Neural progenitor cell (in vitro differentiated cells): ENCODE data around the gene NME9. TPM values are rescaled to one million over a fixed set of nuclear protein-coding genes. Genes with fewer than 3 reads are reported as not detected.

ENCODE experiments used
- DNase-seq: peaks from one replicate; pipeline ENCODE4 v3.0.0-alpha.2; 2016; ENCODE audit warnings: low spot score
- H2AFZ ChIP-seq: fragments of 200-600 bp; sonication (generic); replicated peaks from 2 replicates; pipeline ENCODE4 v1.6.1; 2016; ENCODE audit warnings: antibody characterized with exemption
- H3F3A ChIP-seq: fragments of 200-600 bp; sonication (generic); 2 replicates; pipeline ENCODE4 v1.6.1; 2016; ENCODE audit warnings: antibody characterized with exemption, low read depth
- H3K27ac ChIP-seq: fragments of 200-600 bp; sonication (generic); 2 replicates; pipeline ENCODE4 v1.5.1; 2016; ENCODE audit warnings: mild to moderate bottlenecking
- H3K27me3 ChIP-seq: fragments of 200-600 bp; sonication (generic); 2 replicates; pipeline ENCODE4 v1.6.1; 2016; ENCODE audit warnings: mild to moderate bottlenecking, moderate library complexity
- H3K36me3 ChIP-seq: fragments of 200-600 bp; sonication (generic); 2 replicates; pipeline ENCODE4 v1.5.1; 2016
- H3K4me1 ChIP-seq: fragments of 200-600 bp; sonication (generic); 2 replicates; pipeline ENCODE4 v1.6.1; 2016; ENCODE audit warnings: mixed run types
- H3K4me2 ChIP-seq: fragments of 200-600 bp; sonication (generic); 2 replicates; pipeline ENCODE4 v1.6.1; 2016
- H3K4me3 ChIP-seq: fragments of 200-600 bp; sonication (generic); 2 replicates; pipeline ENCODE4 v1.5.1; 2016
- H3K79me2 ChIP-seq: fragments of 200-600 bp; sonication (generic); 2 replicates; pipeline ENCODE4 v1.6.1; 2016; ENCODE audit warnings: low read depth
- H3K9ac ChIP-seq: fragments of 200-600 bp; sonication (generic); 2 replicates; pipeline ENCODE4 v1.6.1; 2016
- H3K9me3 ChIP-seq: fragments of 200-600 bp; sonication (generic); 2 replicates; pipeline ENCODE4 v1.5.1; 2016; ENCODE audit warnings: low read depth
- H4K20me1 ChIP-seq: fragments of 200-600 bp; sonication (generic); 2 replicates; pipeline ENCODE4 v1.6.1; 2016; ENCODE audit warnings: low read depth
- H3K27ac Mint-ChIP-seq: 3 replicates; pipeline ENCODE4 v1.8.0; 2021; ENCODE audit warnings: mixed read lengths
- H3K27me3 Mint-ChIP-seq: 2 replicates; pipeline ENCODE4 v1.8.0; 2022; ENCODE audit warnings: low read depth, mild to moderate bottlenecking, inconsistent platforms, moderate library complexity, mixed read lengths; ENCODE audit not compliant: insufficient read depth
- H3K36me3 Mint-ChIP-seq: 3 replicates; pipeline ENCODE4 v1.8.0; 2021; ENCODE audit warnings: mixed read lengths
- H3K4me1 Mint-ChIP-seq: 3 replicates; pipeline ENCODE4 v1.8.0; 2021; ENCODE audit warnings: mixed read lengths
- H3K4me3 Mint-ChIP-seq: 3 replicates; pipeline ENCODE4 v1.8.0; 2021; ENCODE audit warnings: mild to moderate bottlenecking, moderate library complexity, mixed read lengths
- H3K9me3 Mint-ChIP-seq: 3 replicates; pipeline ENCODE4 v1.8.0; 2020; ENCODE audit warnings: mixed read lengths
- CTCF ChIP-seq: fragments of 200-600 bp; sonication (generic); IDR thresholded peaks from 2 replicates; pipeline ENCODE4 v1.5.1; 2017; ENCODE audit warnings: antibody characterized with exemption, mild to moderate bottlenecking
- EZH2 ChIP-seq: fragments of 200-600 bp; sonication (generic); IDR thresholded peaks from 2 replicates; pipeline ENCODE4 v1.6.1; 2017; ENCODE audit warnings: antibody characterized with exemption, mild to moderate bottlenecking, moderate library complexity
- EZH2phosphoT487 ChIP-seq: fragments of 200-600 bp; sonication (generic); IDR thresholded peaks from 2 replicates; pipeline ENCODE4 v1.6.1; 2017; ENCODE audit warnings: antibody characterized with exemption
- total RNA-seq: library from RNA; depleted of rRNA; stranded (reverse); fragments of >200 nt; gene quantifications from 2 replicates; pipeline ENCODE4 v1.2.3, GENCODE V29; 2015; ENCODE audit warnings: low replicate concordance

Gene NME9
- total RNA-seq, 1 donor from 2014 or later: 1.1 TPM

- no peak overlapping the region for H3K9ac ChIP-seq
- H3K4me3 ChIP-seq: no peak overlapping the region
- peaks cover 12% of the 10 kb centered on the region for H3K4me1 ChIP-seq
- no peaks in the 10 kb centered on the region for H3K27me3 ChIP-seq
- H3K36me3 ChIP-seq: no peaks in the 10 kb centered on the region
- H3F3A ChIP-seq: no peaks in the 10 kb centered on the region
- H3K4me2 ChIP-seq: no peak overlapping the region
- H2AFZ ChIP-seq: no peak overlapping the region
- Mint-ChIP-seq H3K27ac (no peak overlapping the region), H3K4me3 (no peak overlapping the region), H3K4me1 (peaks cover 28% of the 10 kb centered on the region), H3K9me3 (no peaks in the 10 kb centered on the region), H3K27me3 (peaks cover 2% of the 10 kb centered on the region), H3K36me3 (no peaks in the 10 kb centered on the region)
- TF ChIP-seq EZH2phosphoT487: no peak
- TF ChIP-seq EZH2: no peak
- TF ChIP-seq CTCF: no peak
- H4K20me1 ChIP-seq: no peaks in the 10 kb centered on the region
- H3K27ac ChIP-seq: no peak overlapping the region
- DNase-seq: no peak
- H3K79me2 ChIP-seq: no peaks in the 10 kb centered on the region
- no peaks in the 10 kb centered on the region for H3K9me3 ChIP-seq
These were observed 30.5 kb upstream of the NME9 start for GRCh38 chr3:138359919-138360868.

GRCh38 chr3:138359148-138359918, 29.7 kb upstream of the NME9 start:
- Histone ChIP-seq H3K4me1 (peaks cover 12% of the 10 kb centered on the region), H3K9me3 (no peaks in the 10 kb centered on the region), H2AFZ (no peak overlapping the region), H3K36me3 (no peaks in the 10 kb centered on the region), H3K27ac (no peak overlapping the region), H3K9ac (no peak overlapping the region), H3K27me3 (no peaks in the 10 kb centered on the region), H3K79me2 (no peaks in the 10 kb centered on the region), H4K20me1 (no peaks in the 10 kb centered on the region), H3F3A (no peaks in the 10 kb centered on the region), H3K4me3 (no peak overlapping the region), H3K4me2 (no peak overlapping the region)
- Mint-ChIP-seq H3K27me3 (peaks cover 3% of the 10 kb centered on the region), H3K4me3 (no peak overlapping the region), H3K36me3 (no peaks in the 10 kb centered on the region), H3K9me3 (no peaks in the 10 kb centered on the region), H3K4me1 (peaks cover 28% of the 10 kb centered on the region), H3K27ac (no peak overlapping the region)
- TF ChIP-seq EZH2phosphoT487 (no peak), CTCF (no peak)
- no peak for DNase-seq

DNA sequence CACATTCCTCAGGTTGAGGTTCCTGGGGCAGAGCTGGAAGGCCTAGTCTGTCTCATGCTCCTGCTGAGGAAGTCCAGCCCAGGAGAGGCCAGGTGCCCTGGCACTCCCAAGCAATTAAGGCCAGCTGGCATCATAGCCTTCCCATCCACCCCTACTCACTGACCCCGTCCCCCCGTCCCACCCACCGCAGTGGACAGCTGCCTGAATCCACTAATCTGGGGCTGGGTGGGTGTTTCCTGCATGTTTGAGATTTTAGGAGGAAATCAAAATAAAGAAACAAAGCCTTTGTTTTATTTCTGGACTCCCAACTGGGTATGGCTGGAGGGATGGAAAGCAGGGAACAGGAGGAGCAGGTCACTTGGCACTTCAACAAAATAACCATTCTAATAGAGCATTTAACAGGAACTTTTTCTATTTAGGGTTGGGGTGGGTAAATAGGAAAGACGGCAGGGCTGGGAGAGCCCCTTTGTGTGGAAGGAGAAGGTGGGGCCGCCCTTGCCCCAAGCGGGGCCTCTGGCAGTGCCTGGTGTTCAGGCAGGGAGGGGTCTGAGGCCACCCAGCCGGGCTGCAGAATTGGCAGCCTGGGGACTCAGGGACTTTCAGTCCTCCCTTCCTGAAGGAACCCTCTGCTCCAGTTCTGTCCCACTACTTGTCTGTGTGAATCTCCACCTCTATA, 27.2 kb upstream of the NME9 start:
- Mint-ChIP-seq H3K4me1 (peaks cover 27% of the 10 kb centered on the region), H3K27me3 (peaks cover 3% of the 10 kb centered on the region), H3K27ac (no peak overlapping the region), H3K9me3 (no peaks in the 10 kb centered on the region), H3K4me3 (no peak overlapping the region), H3K36me3 (no peaks in the 10 kb centered on the region)
- Histone ChIP-seq H3K9ac (no peak overlapping the region), H3K4me3 (no peak overlapping the region), H2AFZ (no peak overlapping the region), H3F3A (no peaks in the 10 kb centered on the region), H3K4me1 (peaks cover 12% of the 10 kb centered on the region), H3K9me3 (no peaks in the 10 kb centered on the region), H4K20me1 (no peaks in the 10 kb centered on the region), H3K4me2 (peak overlapping the region; percentile 27), H3K27me3 (no peaks in the 10 kb centered on the region), H3K36me3 (no peaks in the 10 kb centered on the region), H3K27ac (no peak overlapping the region), H3K79me2 (no peaks in the 10 kb centered on the region)
- no peak for TF ChIP-seq CTCF
- TF ChIP-seq EZH2phosphoT487: no peak
- TF ChIP-seq EZH2: no peak
- DNase-seq: no peak
